WTC11 (cell line): ENCODE results near the gene MCCC2. TPM values are rescaled to one million over a fixed set of nuclear protein-coding genes. Genes with fewer than 3 reads are reported as not detected.

Experiments
- ATAC-seq: fragments of 200-7000 bp; cut with Tn5 transposase; 2 replicates; pipeline ENCODE4 v1.10.0; 2021; ENCODE audit warnings: mild to moderate bottlenecking, moderate library complexity
- CTCF ChIA-PET: fragments of 300-600 bp; sonication (Branson Sonifier 250); formaldehyde crosslinking; loops from one replicate; lab custom pipeline; 2021; ENCODE audit warnings: antibody characterized with exemption; lab: Charles Lee
- POLR2A ChIA-PET: fragments of 350-600 bp; sonication (Branson Sonifier 250); formaldehyde crosslinking; loops from one replicate; lab custom pipeline; 2021; ENCODE audit warnings: antibody characterized with exemption; lab: Charles Lee
- DNase-seq: peaks from one replicate; pipeline ENCODE4 v3.0.0; 2021; ENCODE audit warnings: low spot score
- H3K27ac Mint-ChIP-seq: 2 replicates; pipeline ENCODE4 v1.8.0; 2021; ENCODE audit warnings: mixed read lengths
- H3K27me3 Mint-ChIP-seq: 2 replicates; pipeline ENCODE4 v1.8.0; 2021; ENCODE audit warnings: low read depth, mild to moderate bottlenecking, moderate library complexity, mixed read lengths
- H3K36me3 Mint-ChIP-seq: 2 replicates; pipeline ENCODE4 v1.8.0; 2021; ENCODE audit warnings: mixed read lengths
- H3K4me1 Mint-ChIP-seq: 2 replicates; pipeline ENCODE4 v1.8.0; 2022; ENCODE audit warnings: mixed read lengths
- H3K4me3 Mint-ChIP-seq: 2 replicates; pipeline ENCODE4 v1.8.0; 2021; ENCODE audit warnings: mild to moderate bottlenecking, moderate library complexity, mixed read lengths
- H3K9me3 Mint-ChIP-seq: 2 replicates; pipeline ENCODE4 v1.8.0; 2021; ENCODE audit warnings: mixed read lengths
- AFF4 ChIP-seq: sonication (generic); formaldehyde crosslinking; IDR thresholded peaks from 2 replicates; pipeline ENCODE4 v1.8.1; 2023; ENCODE audit warnings: mild to moderate bottlenecking, missing genetic modification reagents, borderline replicate concordance
- AR ChIP-seq: fragments of 250-450 bp; sonication (Bioruptor Pico); IDR thresholded peaks from 2 replicates; pipeline ENCODE4 v1.9.0; 2021; ENCODE audit warnings: mild to moderate bottlenecking
- ARID4B ChIP-seq: sonication (generic); formaldehyde crosslinking; IDR thresholded peaks from 2 replicates; pipeline ENCODE4 v1.8.0; 2023; ENCODE audit warnings: missing genetic modification reagents, mild to moderate bottlenecking, borderline replicate concordance
- ATF1 ChIP-seq: sonication (generic); formaldehyde crosslinking; IDR thresholded peaks from 2 replicates; pipeline ENCODE4 v1.8.1; 2023; ENCODE audit warnings: mild to moderate bottlenecking, moderate library complexity, missing genetic modification reagents
- CREM ChIP-seq: sonication (generic); formaldehyde crosslinking; IDR thresholded peaks from 2 replicates; pipeline ENCODE4 v1.8.1; 2022; ENCODE audit warnings: mild to moderate bottlenecking, missing genetic modification reagents, moderate library complexity
- E2F5 ChIP-seq: sonication (generic); formaldehyde crosslinking; IDR thresholded peaks from 2 replicates; pipeline ENCODE4 v1.8.1; 2022; ENCODE audit warnings: mild to moderate bottlenecking, moderate library complexity, missing genetic modification reagents
- EMX1 ChIP-seq: fragments of 250-450 bp; sonication (Bioruptor Pico); IDR thresholded peaks from 2 replicates; pipeline ENCODE4 v1.8.0; 2021; ENCODE audit warnings: mild to moderate bottlenecking
- ETV6 ChIP-seq: sonication (generic); formaldehyde crosslinking; IDR thresholded peaks from 2 replicates; pipeline ENCODE4 v1.8.1; 2022; ENCODE audit warnings: mild to moderate bottlenecking, missing genetic modification reagents
- FOXP4 ChIP-seq: sonication (generic); formaldehyde crosslinking; IDR thresholded peaks from 2 replicates; pipeline ENCODE4 v1.8.0; 2022; ENCODE audit warnings: mild to moderate bottlenecking, missing genetic modification reagents
- JAZF1 ChIP-seq: fragments of 250-450 bp; sonication (Bioruptor Pico); IDR thresholded peaks from 2 replicates; pipeline ENCODE4 v1.9.0; 2021; ENCODE audit warnings: moderate library complexity, mild to moderate bottlenecking, inconsistent platforms
- KAT7 ChIP-seq: sonication (generic); formaldehyde crosslinking; IDR thresholded peaks from 2 replicates; pipeline ENCODE4 v1.8.1; 2023; ENCODE audit warnings: missing genetic modification reagents, mild to moderate bottlenecking, borderline replicate concordance
- MYBL2 ChIP-seq: sonication (generic); formaldehyde crosslinking; IDR thresholded peaks from 2 replicates; pipeline ENCODE4 v1.8.1; 2023; ENCODE audit warnings: mild to moderate bottlenecking, moderate library complexity, missing genetic modification reagents
- SP1 ChIP-seq: sonication (generic); formaldehyde crosslinking; conservative IDR thresholded peaks from 2 replicates; pipeline ENCODE4 v1.8.1; 2022; ENCODE audit warnings: missing genetic modification reagents
- TCF7 ChIP-seq: sonication (generic); formaldehyde crosslinking; IDR thresholded peaks from 2 replicates; pipeline ENCODE4 v1.8.0; 2022; ENCODE audit warnings: mild to moderate bottlenecking, low read depth, missing genetic modification reagents, moderate library complexity
- TEAD4 ChIP-seq: sonication (generic); formaldehyde crosslinking; IDR thresholded peaks from 2 replicates; pipeline ENCODE4 v1.8.0; 2022; ENCODE audit warnings: mild to moderate bottlenecking, missing genetic modification reagents
- USF2 ChIP-seq: sonication (generic); formaldehyde crosslinking; IDR thresholded peaks from 2 replicates; pipeline ENCODE4 v1.8.1; 2023; ENCODE audit warnings: mild to moderate bottlenecking, missing genetic modification reagents, moderate library complexity
- ZNF263 ChIP-seq: sonication (generic); formaldehyde crosslinking; IDR thresholded peaks from 2 replicates; pipeline ENCODE4 v1.8.1; 2022; ENCODE audit warnings: low read depth, mild to moderate bottlenecking, moderate library complexity, missing genetic modification reagents
- ZNF317 ChIP-seq: sonication (generic); formaldehyde crosslinking; IDR thresholded peaks from 2 replicates; pipeline ENCODE4 v1.8.1; 2023; ENCODE audit warnings: low read depth, mild to moderate bottlenecking, moderate library complexity, missing genetic modification reagents, borderline replicate concordance
- ZNF396 ChIP-seq: fragments of 250-450 bp; sonication (Bioruptor Pico); IDR thresholded peaks from 2 replicates; pipeline ENCODE4 v1.8.0; 2021; ENCODE audit warnings: mild to moderate bottlenecking, moderate library complexity, borderline replicate concordance
- ZNF425 ChIP-seq: fragments of 250-450 bp; sonication (Bioruptor Pico); conservative IDR thresholded peaks from 2 replicates; pipeline ENCODE4 v1.9.0; 2021; ENCODE audit warnings: mild to moderate bottlenecking
- total RNA-seq: library from RNA; stranded (reverse); gene quantifications from 3 replicates; pipeline ENCODE4 v1.2.3, GENCODE V29; 2021

MCCC2 gene
- total RNA-seq, 1 experiment from 2014 or later: 65.0 TPM

GRCh38 chr5:71681296-71681695 is 94.2 kb downstream of the MCCC2 start (continued):
- TF ChIP-seq ARID4B: no peak
- TF ChIP-seq ZNF425 (CRISPR knock-in tag): no peak
- no peak for TF ChIP-seq TCF7 (CRISPR knock-in tag)
- no peak for TF ChIP-seq TEAD4 (CRISPR knock-in tag)
- TF ChIP-seq KAT7 (CRISPR knock-in tag): no peak
- no peak for TF ChIP-seq ETV6 (CRISPR knock-in tag)
- no peak for TF ChIP-seq EMX1 (CRISPR knock-in tag)
- no peak for TF ChIP-seq ZNF263 (CRISPR knock-in tag)
- no peak for TF ChIP-seq ZNF317
- no peak for TF ChIP-seq CREM
- TF ChIP-seq JAZF1 (CRISPR knock-in tag): no peak
- no peak for TF ChIP-seq MYBL2

GRCh38 chr5:71684309-71684708 is 97.2 kb downstream of the MCCC2 start:
- POLR2A ChIA-PET: no interaction called here
- ATAC-seq (no peak), DNase-seq (no peak)
- H3K4me1 Mint-ChIP-seq: no peaks in the 10 kb centered on the region
- H3K27me3 Mint-ChIP-seq: peaks cover 22% of the 10 kb centered on the region
- H3K36me3 Mint-ChIP-seq: peaks cover 18% of the 10 kb centered on the region
- CTCF ChIA-PET: interaction anchor here (1.6 to 2.0 kb wide), 2 partner anchors 10 to 14 kb away, joined by 6 to 11 read pairs; no protein-coding TSS in a partner anchor
- no peak overlapping the region for H3K27ac Mint-ChIP-seq
- no peak overlapping the region for H3K4me3 Mint-ChIP-seq
- peaks cover 34% of the 10 kb centered on the region for H3K9me3 Mint-ChIP-seq
- TF ChIP-seq AFF4 (CRISPR knock-in tag) (no peak), EMX1 (CRISPR knock-in tag) (no peak), AR (CRISPR knock-in tag) (no peak), CREM (no peak), USF2 (CRISPR knock-in tag) (no peak), KAT7 (CRISPR knock-in tag) (no peak), E2F5 (no peak), FOXP4 (CRISPR knock-in tag) (no peak), ZNF396 (CRISPR knock-in tag) (no peak), TEAD4 (CRISPR knock-in tag) (no peak), SP1 (no peak), ATF1 (CRISPR knock-in tag) (no peak)
